Adipocyte (in vitro differentiated cells): ENCODE measurements around the gene RPS6KA5.

ENCODE experiments used
- DNase-seq: peaks from one replicate; pipeline ENCODE4 v3.0.0-alpha.2; 2015; ENCODE audit warnings: low read depth
- H3K27me3 ChIP-seq: replicated peaks from 2 replicates; pipeline ENCODE4 v1.7.0; 2013; ENCODE audit warnings: mild to moderate bottlenecking, low read length, moderate library complexity; ENCODE audit not compliant: control insufficient read depth, insufficient read depth
- H3K36me3 ChIP-seq: 2 replicates; pipeline ENCODE4 v1.7.0; 2013; ENCODE audit warnings: low read length, mild to moderate bottlenecking, moderate library complexity; ENCODE audit not compliant: control insufficient read depth, insufficient read depth, severe bottlenecking
- H3K4me1 ChIP-seq: 2 replicates; pipeline ENCODE4 v1.7.0; 2013; ENCODE audit warnings: mild to moderate bottlenecking, low read length, moderate library complexity; ENCODE audit not compliant: control insufficient read depth, insufficient read depth
- H3K4me3 ChIP-seq: 2 replicates; pipeline ENCODE4 v1.7.0; 2013; ENCODE audit warnings: mild to moderate bottlenecking, low read length, moderate library complexity
- H3K9ac ChIP-seq: 2 replicates; pipeline ENCODE4 v1.7.0; 2013; ENCODE audit warnings: mild to moderate bottlenecking, low read length, moderate library complexity
- H3K9me3 ChIP-seq: 2 replicates; pipeline ENCODE4 v1.7.0; 2013; ENCODE audit warnings: mild to moderate bottlenecking, low read length, moderate library complexity; ENCODE audit not compliant: control insufficient read depth

RPS6KA5 gene

GRCh38 chr14:91005716-91006115, 54.7 kb downstream of the RPS6KA5 start:
- Histone ChIP-seq H3K4me1 (peaks cover 17% of the 10 kb centered on the region), H3K27me3 (no peaks in the 10 kb centered on the region), H3K36me3 (no peaks in the 10 kb centered on the region), H3K9me3 (no peaks in the 10 kb centered on the region), H3K4me3 (no peak overlapping the region), H3K9ac (no peak overlapping the region)
- DNase-seq = no peak

- Histone ChIP-seq H3K36me3 (no peaks in the 10 kb centered on the region), H3K4me1 (peaks cover 17% of the 10 kb centered on the region), H3K9me3 (no peaks in the 10 kb centered on the region), H3K4me3 (no peak overlapping the region), H3K9ac (no peak overlapping the region), H3K27me3 (no peaks in the 10 kb centered on the region)
- no peak for DNase-seq
Observed at GRCh38 chr14:91004987-91005386, 55.5 kb downstream of the RPS6KA5 start.

GRCh38 chr14:90999299-90999698, 61.1 kb downstream of the RPS6KA5 start:
- no peak overlapping the region for H3K9ac ChIP-seq
- no peaks in the 10 kb centered on the region for H3K9me3 ChIP-seq
- no peak overlapping the region for H3K4me3 ChIP-seq
- H3K36me3 ChIP-seq = no peaks in the 10 kb centered on the region
- no peak for DNase-seq
- H3K27me3 ChIP-seq = no peaks in the 10 kb centered on the region
- no peaks in the 10 kb centered on the region for H3K4me1 ChIP-seq

GRCh38 chr14:90996967-90997366, 63.5 kb downstream of the RPS6KA5 start:
- DNase-seq = no peak
- no peaks in the 10 kb centered on the region for H3K27me3 ChIP-seq
- no peaks in the 10 kb centered on the region for H3K4me1 ChIP-seq
- no peaks in the 10 kb centered on the region for H3K36me3 ChIP-seq
- H3K4me3 ChIP-seq = no peak overlapping the region
- H3K9ac ChIP-seq = no peak overlapping the region
- no peaks in the 10 kb centered on the region for H3K9me3 ChIP-seq

GRCh38 chr14:90995785-90996184, 64.7 kb downstream of the RPS6KA5 start:
- Histone ChIP-seq H3K9me3 (no peaks in the 10 kb centered on the region), H3K4me3 (no peak overlapping the region), H3K36me3 (no peaks in the 10 kb centered on the region), H3K4me1 (no peaks in the 10 kb centered on the region), H3K27me3 (no peaks in the 10 kb centered on the region), H3K9ac (no peak overlapping the region)
- no peak for DNase-seq

GRCh38 chr14:90993792-90994191, 66.6 kb downstream of the RPS6KA5 start:
- no peaks in the 10 kb centered on the region for H3K9me3 ChIP-seq
- no peaks in the 10 kb centered on the region for H3K4me1 ChIP-seq
- no peak for DNase-seq
- H3K9ac ChIP-seq = no peak overlapping the region
- H3K27me3 ChIP-seq = no peaks in the 10 kb centered on the region
- no peak overlapping the region for H3K4me3 ChIP-seq
- H3K36me3 ChIP-seq = no peaks in the 10 kb centered on the region

GRCh38 chr14:90991690-90992443, 68.6 kb downstream of the RPS6KA5 start:
- H3K4me1 ChIP-seq = no peaks in the 10 kb centered on the region
- no peak for DNase-seq
- no peak overlapping the region for H3K9ac ChIP-seq
- no peaks in the 10 kb centered on the region for H3K27me3 ChIP-seq
- no peaks in the 10 kb centered on the region for H3K36me3 ChIP-seq
- no peaks in the 10 kb centered on the region for H3K9me3 ChIP-seq
- H3K4me3 ChIP-seq = no peak overlapping the region

- Histone ChIP-seq H3K27me3 (no peaks in the 10 kb centered on the region), H3K9me3 (no peaks in the 10 kb centered on the region), H3K4me1 (no peaks in the 10 kb centered on the region), H3K9ac (no peak overlapping the region), H3K4me3 (no peak overlapping the region), H3K36me3 (no peaks in the 10 kb centered on the region)
- DNase-seq = no peak
Observed at GRCh38 chr14:90990141-90990540, 70.3 kb downstream of the RPS6KA5 start.

GRCh38 chr14:90987140-90987539, 73.3 kb downstream of the RPS6KA5 start:
- Histone ChIP-seq H3K4me1 (no peaks in the 10 kb centered on the region), H3K36me3 (no peaks in the 10 kb centered on the region)
- no peak for DNase-seq

GRCh38 chr14:90986510-90986909, 73.9 kb downstream of the RPS6KA5 start:
- no peaks in the 10 kb centered on the region for H3K9me3 ChIP-seq
- DNase-seq = no peak
- no peaks in the 10 kb centered on the region for H3K36me3 ChIP-seq
- H3K4me3 ChIP-seq = no peak overlapping the region
- no peak overlapping the region for H3K9ac ChIP-seq
- no peaks in the 10 kb centered on the region for H3K4me1 ChIP-seq
- no peaks in the 10 kb centered on the region for H3K27me3 ChIP-seq

More at GRCh38 chr14:90987140-90987539, 73.3 kb downstream of the RPS6KA5 start:
- no peak overlapping the region for H3K9ac ChIP-seq
- H3K9me3 ChIP-seq = no peaks in the 10 kb centered on the region
- no peaks in the 10 kb centered on the region for H3K27me3 ChIP-seq
- H3K4me3 ChIP-seq = no peak overlapping the region

GRCh38 chr14:90985601-90986242, 74.7 kb downstream of the RPS6KA5 start:
- no peaks in the 10 kb centered on the region for H3K27me3 ChIP-seq
- no peaks in the 10 kb centered on the region for H3K36me3 ChIP-seq
- H3K9me3 ChIP-seq = no peaks in the 10 kb centered on the region
- no peaks in the 10 kb centered on the region for H3K4me1 ChIP-seq
- no peak overlapping the region for H3K9ac ChIP-seq
- DNase-seq = no peak
- H3K4me3 ChIP-seq = no peak overlapping the region
